ENCODE results near the gene THYN1. TPM values are rescaled to one million over a fixed set of nuclear protein-coding genes. Genes with fewer than 3 reads are reported as not detected.

The THYN1 gene
- total and polyA plus RNA-seq, 4 donors, result 30.1 to 67.4 (median 35.8) TPM

DNA sequence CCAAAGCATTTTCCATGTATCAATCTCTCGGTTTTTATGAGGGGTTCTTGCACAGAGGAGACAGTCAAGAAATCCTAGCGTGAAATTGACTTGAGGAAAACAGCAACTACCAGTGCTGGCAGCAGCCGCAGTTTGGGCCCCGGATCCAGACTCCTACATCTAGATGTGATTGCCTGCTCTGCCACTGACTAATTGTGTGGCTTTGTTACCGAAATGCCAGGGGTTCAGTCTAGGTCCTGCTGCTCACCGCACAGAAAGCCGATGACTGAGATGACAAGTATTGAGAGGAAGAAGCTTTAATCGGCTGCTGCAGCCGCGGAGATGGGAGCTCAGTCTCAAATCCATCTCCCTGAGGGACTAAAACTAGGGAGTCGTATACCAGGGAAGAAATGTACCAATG lies 14.8 kb upstream of the THYN1 start:
- 92 to 93% methylated on average over 11 of the region's 11 CpGs for WGBS, 2 donors
- H3K27ac ChIP-seq (ENCODE audit: low read depth in 1 of 2, low read length in 1 of 2), result no peak overlapping the region
- no peak overlapping the region for H3K9ac ChIP-seq (ENCODE audit: insufficient read depth in 1 of 2, low read length in 2 of 2)
- peaks cover 0 to 6% (median 0%) of the 10 kb centered on the region in 5 donors for H3K4me1 ChIP-seq (ENCODE audit: control insufficient read depth in 5 of 5, insufficient read depth in 5 of 5, low read length in 5 of 5)
- H3K9me3 ChIP-seq (ENCODE audit: control insufficient read depth in 4 of 4, insufficient read depth in 3 of 4, low read length in 3 of 4), result no peaks in the 10 kb centered on the region
- no peak for DNase-seq
- TF ChIP-seq, protein P1, sequence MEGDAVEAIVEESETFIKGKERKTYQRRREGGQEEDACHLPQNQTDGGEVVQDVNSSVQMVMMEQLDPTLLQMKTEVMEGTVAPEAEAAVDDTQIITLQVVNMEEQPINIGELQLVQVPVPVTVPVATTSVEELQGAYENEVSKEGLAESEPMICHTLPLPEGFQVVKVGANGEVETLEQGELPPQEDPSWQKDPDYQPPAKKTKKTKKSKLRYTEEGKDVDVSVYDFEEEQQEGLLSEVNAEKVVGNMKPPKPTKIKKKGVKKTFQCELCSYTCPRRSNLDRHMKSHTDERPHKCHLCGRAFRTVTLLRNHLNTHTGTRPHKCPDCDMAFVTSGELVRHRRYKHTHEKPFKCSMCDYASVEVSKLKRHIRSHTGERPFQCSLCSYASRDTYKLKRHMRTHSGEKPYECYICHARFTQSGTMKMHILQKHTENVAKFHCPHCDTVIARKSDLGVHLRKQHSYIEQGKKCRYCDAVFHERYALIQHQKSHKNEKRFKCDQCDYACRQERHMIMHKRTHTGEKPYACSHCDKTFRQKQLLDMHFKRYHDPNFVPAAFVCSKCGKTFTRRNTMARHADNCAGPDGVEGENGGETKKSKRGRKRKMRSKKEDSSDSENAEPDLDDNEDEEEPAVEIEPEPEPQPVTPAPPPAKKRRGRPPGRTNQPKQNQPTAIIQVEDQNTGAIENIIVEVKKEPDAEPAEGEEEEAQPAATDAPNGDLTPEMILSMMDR (IDR thresholded peaks at IDR 0.05; ENCODE audit: control extremely low read depth, extremely low read depth), result no peak
- H3K36me3 ChIP-seq (ENCODE audit: control insufficient read depth in 4 of 4, insufficient read depth in 4 of 4, low read length in 4 of 4), result peaks cover 0 to 6% (median 3%) of the 10 kb centered on the region in 4 donors
- H3K4me3 ChIP-seq, result no peak overlapping the region
- peaks cover 3 to 27% (median 16%) of the 10 kb centered on the region in 3 donors for H3K27me3 ChIP-seq (ENCODE audit: control insufficient read depth in 3 of 3, insufficient read depth in 3 of 3, low read length in 2 of 3)
- no peak for ATAC-seq (ENCODE audit: insufficient read depth, low FRiP score)

DNA sequence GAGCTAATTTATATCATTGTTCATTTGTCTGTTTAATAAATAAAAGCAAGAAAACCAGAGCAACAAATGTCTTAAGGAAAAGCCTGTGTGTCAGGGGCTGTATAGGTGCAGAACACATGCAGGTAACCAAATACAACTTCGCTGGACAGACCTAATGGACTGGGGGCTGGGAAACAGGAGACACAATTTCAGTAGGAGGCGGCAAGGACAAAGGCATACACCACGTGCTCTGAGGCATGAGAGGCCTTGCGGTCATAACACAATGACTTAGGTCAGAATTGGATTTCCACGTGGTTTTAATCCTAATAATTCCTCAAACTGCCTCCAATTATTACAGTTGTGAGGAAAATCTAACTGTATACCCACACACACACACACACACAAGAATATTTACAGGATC lies 14.3 kb upstream of the THYN1 start:
- H3K27me3 ChIP-seq (ENCODE audit: control insufficient read depth in 3 of 3, insufficient read depth in 3 of 3, low read length in 2 of 3), result peaks cover 3 to 22% (median 11%) of the 10 kb centered on the region in 3 donors
- TF ChIP-seq, protein P1 (IDR thresholded peaks at IDR 0.05; ENCODE audit: control extremely low read depth, extremely low read depth), result no peak
- H3K9ac ChIP-seq (ENCODE audit: insufficient read depth in 1 of 2, low read length in 2 of 2), result no peak overlapping the region
- DNase-seq, result no peak
- WGBS, 2 donors, result 83 to 87% methylated on average over 5 of the region's 5 CpGs
- H3K9me3 ChIP-seq (ENCODE audit: control insufficient read depth in 4 of 4, insufficient read depth in 3 of 4, low read length in 3 of 4), result no peaks in the 10 kb centered on the region
- ATAC-seq (ENCODE audit: insufficient read depth, low FRiP score), result no peak
- H3K4me3 ChIP-seq, result no peak overlapping the region
- H3K4me1 ChIP-seq (ENCODE audit: control insufficient read depth in 5 of 5, insufficient read depth in 5 of 5, low read length in 5 of 5), result peaks cover 0 to 1% (median 0%) of the 10 kb centered on the region in 5 donors
- no peak overlapping the region for H3K27ac ChIP-seq (ENCODE audit: low read depth in 1 of 2, low read length in 1 of 2)
- peaks cover 0 to 9% (median 7%) of the 10 kb centered on the region in 4 donors for H3K36me3 ChIP-seq (ENCODE audit: control insufficient read depth in 4 of 4, insufficient read depth in 4 of 4, low read length in 4 of 4)

DNA sequence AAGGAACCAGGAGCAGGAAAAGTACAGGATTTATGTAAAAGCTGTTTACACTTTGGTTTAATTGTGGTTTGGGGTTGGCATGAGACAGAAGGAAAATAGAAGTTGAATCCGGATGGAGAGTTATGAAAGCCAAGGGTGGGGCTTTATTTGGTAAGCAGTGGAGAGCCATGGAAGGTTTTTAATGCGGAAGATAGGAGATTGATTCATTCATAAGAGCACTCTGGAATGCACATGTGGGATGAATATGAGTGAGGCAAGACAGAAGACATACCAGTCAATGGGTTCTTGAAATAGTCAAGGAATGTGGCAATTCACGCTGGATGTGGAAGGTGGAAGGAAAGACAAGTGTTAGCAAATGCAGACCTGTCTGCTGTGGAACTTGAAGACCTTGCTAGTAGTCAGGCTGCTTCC lies 13.7 kb upstream of the THYN1 start:
- ATAC-seq (ENCODE audit: insufficient read depth, low FRiP score) (peak; percentile 82), DNase-seq (no peak)
- Histone ChIP-seq H3K9ac (ENCODE audit: insufficient read depth in 1 of 2, low read length in 2 of 2) (no peak overlapping the region), H3K27ac (ENCODE audit: low read depth in 1 of 2, low read length in 1 of 2) (peak overlapping the region in 1 of 2 donors; percentile 17), H3K27me3 (ENCODE audit: control insufficient read depth in 3 of 3, insufficient read depth in 3 of 3, low read length in 2 of 3) (peaks cover 3 to 17% (median 8%) of the 10 kb centered on the region in 3 donors), H3K36me3 (ENCODE audit: control insufficient read depth in 4 of 4, insufficient read depth in 4 of 4, low read length in 4 of 4) (peaks cover 4 to 14% (median 11%) of the 10 kb centered on the region in 4 donors), H3K9me3 (ENCODE audit: control insufficient read depth in 4 of 4, insufficient read depth in 3 of 4, low read length in 3 of 4) (no peaks in the 10 kb centered on the region), H3K4me3 (no peak overlapping the region), H3K4me1 (ENCODE audit: control insufficient read depth in 5 of 5, insufficient read depth in 5 of 5, low read length in 5 of 5) (peaks cover 0 to 1% (median 0%) of the 10 kb centered on the region in 5 donors)
- WGBS, 2 donors, result 10 to 18% methylated on average over 3 of the region's 3 CpGs
- TF ChIP-seq, protein P1 (IDR thresholded peaks at IDR 0.05; ENCODE audit: control extremely low read depth, extremely low read depth), result no peak

DNA sequence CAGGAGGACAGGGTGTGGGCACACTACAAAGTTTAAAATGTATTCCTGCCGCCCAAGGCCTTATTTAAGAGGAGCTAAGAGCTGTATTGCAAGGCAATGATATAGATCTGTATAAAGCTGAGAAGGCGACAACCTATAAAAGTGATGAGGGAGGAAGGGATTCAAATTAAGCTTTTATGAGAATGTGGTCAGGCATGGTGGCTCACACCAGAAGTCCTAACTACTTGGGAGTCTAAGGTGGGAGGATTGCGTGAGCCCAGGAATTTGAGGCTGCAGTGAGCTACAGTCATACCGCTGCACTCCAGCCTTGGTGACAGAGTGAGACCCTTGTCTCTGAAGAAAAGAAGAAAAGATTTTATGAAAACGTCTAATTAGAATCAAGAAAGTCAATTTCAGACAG lies 13.3 kb upstream of the THYN1 start:
- no peak for DNase-seq
- TF ChIP-seq, protein P1 (IDR thresholded peaks at IDR 0.05; ENCODE audit: control extremely low read depth, extremely low read depth), result no peak
- peaks cover 3 to 14% (median 5%) of the 10 kb centered on the region in 3 donors for H3K27me3 ChIP-seq (ENCODE audit: control insufficient read depth in 3 of 3, insufficient read depth in 3 of 3, low read length in 2 of 3)
- H3K27ac ChIP-seq (ENCODE audit: low read depth in 1 of 2, low read length in 1 of 2), result peak overlapping the region in 1 of 2 donors; percentile 54
- peak; percentile 6 for ATAC-seq (ENCODE audit: insufficient read depth, low FRiP score)
- H3K4me1 ChIP-seq (ENCODE audit: control insufficient read depth in 5 of 5, insufficient read depth in 5 of 5, low read length in 5 of 5), result peaks cover 0 to 1% (median 0%) of the 10 kb centered on the region in 5 donors
- no peak overlapping the region for H3K4me3 ChIP-seq
- H3K9ac ChIP-seq (ENCODE audit: insufficient read depth in 1 of 2, low read length in 2 of 2), result no peak overlapping the region
- no peaks in the 10 kb centered on the region for H3K9me3 ChIP-seq (ENCODE audit: control insufficient read depth in 4 of 4, insufficient read depth in 3 of 4, low read length in 3 of 4)
- WGBS, 2 donors, result 70% methylated on average over 5 of the region's 5 CpGs
- H3K36me3 ChIP-seq (ENCODE audit: control insufficient read depth in 4 of 4, insufficient read depth in 4 of 4, low read length in 4 of 4), result peaks cover 7 to 18% (median 11%) of the 10 kb centered on the region in 4 donors
